Esophagus squamous epithelium (tissue), 4 donors: ENCODE data around the gene MRAP2.

Source experiments
- POLR2A ChIP-seq, 4 donors: fragments of 450-650 bp; IDR thresholded peaks; one replicate each; pipeline ENCODE4 v1.6.1; 2017; ENCODE audit warnings: antibody characterized with exemption in 4 of 4, mild to moderate bottlenecking in 4 of 4, moderate library complexity in 3 of 4
- TF ChIP-seq, protein P1 (sequence below), 6 experiments: fragments of 450-650 bp in 4 of 6; fragments of 200-600 bp in 2 of 6; sonication (generic) in 2 of 6; IDR thresholded peaks; one replicate each; pipeline ENCODE4 v1.5.1; 2016 to 2019; ENCODE audit warnings: antibody characterized with exemption in 6 of 6, mild to moderate bottlenecking in 4 of 6, moderate library complexity in 4 of 6

DNA sequence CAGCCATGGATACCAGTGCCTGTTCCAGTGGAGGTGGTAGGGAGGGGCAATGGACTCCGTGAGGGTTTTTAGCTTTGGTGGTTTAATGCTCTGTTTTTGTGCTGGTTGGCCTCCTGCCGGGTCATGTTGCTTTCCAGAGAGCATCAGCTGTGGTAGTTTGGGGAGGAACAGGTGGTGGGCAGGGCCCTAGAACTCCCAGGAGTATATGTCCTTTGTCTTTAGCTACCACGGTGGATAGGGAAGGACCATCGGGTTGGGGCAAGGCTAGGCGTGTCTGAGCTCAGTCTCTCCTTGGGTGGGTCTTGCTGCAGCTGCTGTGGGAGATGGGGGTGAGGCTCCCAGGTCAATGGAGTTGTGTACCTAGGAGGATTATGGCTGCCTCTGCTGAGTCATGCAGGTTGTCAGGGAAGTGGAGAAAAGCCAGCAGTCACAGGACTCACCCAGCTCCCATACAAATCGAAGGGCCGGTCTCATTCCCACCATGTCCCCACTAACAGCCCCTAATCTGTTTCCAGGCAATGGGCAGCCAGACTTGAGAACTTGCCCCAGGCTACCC, 38.9 kb downstream of the MRAP2 start:
- TF ChIP-seq, protein P1, sequence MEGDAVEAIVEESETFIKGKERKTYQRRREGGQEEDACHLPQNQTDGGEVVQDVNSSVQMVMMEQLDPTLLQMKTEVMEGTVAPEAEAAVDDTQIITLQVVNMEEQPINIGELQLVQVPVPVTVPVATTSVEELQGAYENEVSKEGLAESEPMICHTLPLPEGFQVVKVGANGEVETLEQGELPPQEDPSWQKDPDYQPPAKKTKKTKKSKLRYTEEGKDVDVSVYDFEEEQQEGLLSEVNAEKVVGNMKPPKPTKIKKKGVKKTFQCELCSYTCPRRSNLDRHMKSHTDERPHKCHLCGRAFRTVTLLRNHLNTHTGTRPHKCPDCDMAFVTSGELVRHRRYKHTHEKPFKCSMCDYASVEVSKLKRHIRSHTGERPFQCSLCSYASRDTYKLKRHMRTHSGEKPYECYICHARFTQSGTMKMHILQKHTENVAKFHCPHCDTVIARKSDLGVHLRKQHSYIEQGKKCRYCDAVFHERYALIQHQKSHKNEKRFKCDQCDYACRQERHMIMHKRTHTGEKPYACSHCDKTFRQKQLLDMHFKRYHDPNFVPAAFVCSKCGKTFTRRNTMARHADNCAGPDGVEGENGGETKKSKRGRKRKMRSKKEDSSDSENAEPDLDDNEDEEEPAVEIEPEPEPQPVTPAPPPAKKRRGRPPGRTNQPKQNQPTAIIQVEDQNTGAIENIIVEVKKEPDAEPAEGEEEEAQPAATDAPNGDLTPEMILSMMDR (IDR thresholded peaks at IDR 0.05), result no peak
- TF ChIP-seq POLR2A (IDR thresholded peaks at IDR 0.05), result no peak
